SU-DHL-6 (cell line): ENCODE results near the gene NHLRC2.

ENCODE experiments used
- H2AFZ ChIP-seq: fragments of 200-600 bp; sonication (generic); 2 replicates; pipeline ENCODE4 v1.6.1; 2014; ENCODE audit warnings: low read depth, mild to moderate bottlenecking, moderate library complexity, mixed read lengths, antibody characterized with exemption, low read length; ENCODE audit not compliant: severe bottlenecking
- H3F3A ChIP-seq: fragments of 200-600 bp; shearing (Covaris generic); 2 replicates; pipeline ENCODE4 v1.6.0; 2016; ENCODE audit warnings: antibody characterized with exemption, mild to moderate bottlenecking; ENCODE audit not compliant: insufficient read depth
- H3K27ac ChIP-seq: fragments of 200-600 bp; sonication (generic); 2 replicates; pipeline ENCODE4 v1.5.1; 2016; ENCODE audit warnings: low read depth, mild to moderate bottlenecking, low read length, moderate library complexity, mixed read lengths
- H3K27me3 ChIP-seq: fragments of 200-600 bp; sonication (generic), shearing (Covaris generic); 2 replicates; pipeline ENCODE4 v1.6.0; 2014; ENCODE audit warnings: mild to moderate bottlenecking, low read length
- H3K36me3 ChIP-seq: fragments of 200-600 bp; sonication (generic); 2 replicates; pipeline ENCODE4 v1.6.1; 2014; ENCODE audit warnings: mild to moderate bottlenecking, low read length, mixed read lengths
- H3K4me2 ChIP-seq: fragments of 300-600, 200-600 bp; shearing (Covaris generic), sonication (generic); 2 replicates; pipeline ENCODE4 v1.6.0; 2014; ENCODE audit warnings: low read length, low read depth, mild to moderate bottlenecking; ENCODE audit not compliant: poor library complexity, severe bottlenecking
- H3K4me3 ChIP-seq: fragments of 200-600 bp; sonication (generic); 2 replicates; pipeline ENCODE4 v1.5.1; 2014; ENCODE audit warnings: antibody characterized with exemption, low read length, mild to moderate bottlenecking, mixed read lengths; ENCODE audit not compliant: insufficient read depth, poor library complexity, severe bottlenecking
- H3K79me2 ChIP-seq: fragments of 200-600 bp; sonication (generic); 2 replicates; pipeline ENCODE4 v1.6.1; 2014; ENCODE audit warnings: mild to moderate bottlenecking, low read length, moderate library complexity; ENCODE audit not compliant: insufficient read depth
- H3K9ac ChIP-seq: fragments of 200-600 bp; sonication (generic); 2 replicates; pipeline ENCODE4 v1.7.0; 2014; ENCODE audit warnings: mild to moderate bottlenecking, low read length
- H3K9me2 ChIP-seq: fragments of 200-600 bp; sonication (generic); replicated peaks from 2 replicates; pipeline ENCODE4 v1.6.1; 2014; ENCODE audit warnings: low read length; ENCODE audit not compliant: insufficient read depth
- H3K9me3 ChIP-seq: fragments of 200-600 bp; sonication (generic); 2 replicates; pipeline ENCODE4 v1.6.1; 2014; ENCODE audit warnings: low read length, mixed read lengths; ENCODE audit not compliant: insufficient read depth
- H4K20me1 ChIP-seq: fragments of 200-600 bp; sonication (generic); 2 replicates; pipeline ENCODE4 v1.6.1; 2014; ENCODE audit warnings: low read depth, mild to moderate bottlenecking, antibody characterized with exemption, low read length, moderate library complexity, mixed read lengths
- CTCF ChIP-seq: fragments of 200-600 bp; sonication (generic); IDR thresholded peaks from one replicate; pipeline ENCODE4 v1.5.1; 2017; ENCODE audit warnings: antibody characterized with exemption, mild to moderate bottlenecking, low read length, moderate library complexity; ENCODE audit not compliant: insufficient read depth, poor library complexity, severe bottlenecking
- EZH2phosphoT487 ChIP-seq: fragments of 200-600 bp; sonication (generic), shearing (Covaris generic); conservative IDR thresholded peaks from 2 replicates; pipeline ENCODE4 v1.6.1; 2018; ENCODE audit warnings: mild to moderate bottlenecking, antibody characterized with exemption, low read length, moderate library complexity, mixed read lengths

Gene NHLRC2

DNA sequence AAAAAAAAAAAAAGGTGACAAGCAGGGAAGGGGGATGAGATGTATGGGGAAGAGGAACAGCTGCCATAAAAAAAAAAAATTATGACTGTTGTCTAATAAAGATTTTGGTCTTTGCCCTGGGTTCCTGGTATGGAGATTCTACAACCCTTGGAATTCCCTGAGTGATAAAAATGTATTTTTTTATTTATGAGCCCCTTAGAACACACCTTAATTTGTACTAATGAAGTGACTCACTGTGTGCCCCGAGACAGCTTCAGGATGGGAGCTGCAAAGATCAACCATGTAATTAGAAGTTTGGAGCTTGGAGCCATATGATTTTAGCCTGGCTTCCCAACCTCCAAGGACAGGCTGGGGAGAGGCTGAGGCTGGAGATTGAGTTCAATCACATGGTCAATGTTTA, 69.7 kb downstream of the NHLRC2 start:
- H4K20me1 ChIP-seq: no peaks in the 10 kb centered on the region
- H3K4me3 ChIP-seq: no peak overlapping the region
- H3K9me2 ChIP-seq: no peaks in the 10 kb centered on the region
- H3K79me2 ChIP-seq: no peaks in the 10 kb centered on the region
- H3K36me3 ChIP-seq: no peaks in the 10 kb centered on the region
- TF ChIP-seq EZH2phosphoT487: no peak
- H3F3A ChIP-seq: no peaks in the 10 kb centered on the region
- H3K9me3 ChIP-seq: no peaks in the 10 kb centered on the region; the same call in 1 of the 2 replicates
- no peaks in the 10 kb centered on the region for H3K27me3 ChIP-seq
- H3K4me2 ChIP-seq: no peak overlapping the region
- H3K27ac ChIP-seq: no peak overlapping the region
- H2AFZ ChIP-seq: no peak overlapping the region
- no peak overlapping the region for H3K9ac ChIP-seq

GRCh38 chr10:113924664-113925063, 70.2 kb downstream of the NHLRC2 start:
- no peaks in the 10 kb centered on the region for H3F3A ChIP-seq
- H3K4me3 ChIP-seq: no peak overlapping the region
- H4K20me1 ChIP-seq: no peaks in the 10 kb centered on the region
- no peaks in the 10 kb centered on the region for H3K36me3 ChIP-seq
- TF ChIP-seq EZH2phosphoT487 (no peak), CTCF (no peak)
- H3K27me3 ChIP-seq: no peaks in the 10 kb centered on the region
- no peak overlapping the region for H3K9ac ChIP-seq
- no peak overlapping the region for H3K27ac ChIP-seq
- H3K4me2 ChIP-seq: no peak overlapping the region
- no peaks in the 10 kb centered on the region; the same call in 1 of the 2 replicates for H3K9me3 ChIP-seq
- no peaks in the 10 kb centered on the region for H3K9me2 ChIP-seq
- no peaks in the 10 kb centered on the region for H3K79me2 ChIP-seq
- H2AFZ ChIP-seq: no peak overlapping the region

DNA sequence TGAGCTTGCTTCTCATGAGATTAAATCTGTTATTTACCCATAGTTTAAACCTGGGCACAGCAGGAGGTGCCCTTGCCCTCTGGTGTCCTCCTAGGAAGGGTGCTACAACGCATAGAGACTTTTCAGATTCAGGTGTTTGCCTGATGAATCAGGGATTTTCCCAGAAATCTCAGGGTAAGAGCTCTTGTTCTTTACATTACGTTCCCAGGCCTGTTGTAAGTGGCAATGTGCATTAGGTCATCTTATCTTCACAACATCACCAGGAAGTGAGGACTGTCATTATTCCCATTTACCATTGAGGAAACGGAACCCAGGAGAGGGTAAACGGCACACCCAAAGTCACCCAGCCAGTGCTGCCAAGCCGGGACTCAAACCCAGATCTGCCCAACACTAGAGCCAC, 73.0 kb downstream of the NHLRC2 start:
- no peak overlapping the region for H3K27ac ChIP-seq
- no peaks in the 10 kb centered on the region for H3K9me2 ChIP-seq
- no peak overlapping the region for H2AFZ ChIP-seq
- H3K27me3 ChIP-seq: no peaks in the 10 kb centered on the region
- H3K4me3 ChIP-seq: no peak overlapping the region
- H3K36me3 ChIP-seq: no peaks in the 10 kb centered on the region
- H3K79me2 ChIP-seq: no peaks in the 10 kb centered on the region
- TF ChIP-seq EZH2phosphoT487 (no peak), CTCF (no peak)
- H3F3A ChIP-seq: no peaks in the 10 kb centered on the region
- H4K20me1 ChIP-seq: no peaks in the 10 kb centered on the region
- H3K9me3 ChIP-seq: no peaks in the 10 kb centered on the region; the same call in 1 of the 2 replicates
- no peak overlapping the region for H3K9ac ChIP-seq
- H3K4me2 ChIP-seq: no peak overlapping the region

DNA sequence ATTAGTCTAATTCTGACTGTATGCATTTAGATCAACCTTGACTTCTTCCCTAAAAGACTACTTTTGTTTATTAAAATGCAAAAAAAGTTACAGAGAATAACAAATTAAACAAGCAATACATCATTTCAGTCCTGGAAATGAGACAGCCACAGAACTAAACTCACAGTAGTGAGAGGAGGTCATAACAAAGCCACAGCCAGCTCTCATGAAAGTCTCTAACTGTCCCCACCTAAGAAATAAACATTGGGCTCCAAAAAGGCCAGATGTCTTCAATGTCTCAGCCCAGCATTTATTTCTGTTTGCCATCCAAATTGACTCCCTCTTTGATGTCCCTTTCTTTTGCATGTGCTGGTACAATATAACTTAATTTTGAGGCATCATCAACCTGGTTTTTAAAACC, 74.4 kb downstream of the NHLRC2 start:
- Histone ChIP-seq H3K4me3 (no peak overlapping the region), H2AFZ (no peak overlapping the region)

More for the DNA sequence above, 74.4 kb downstream of the NHLRC2 start:
- no peaks in the 10 kb centered on the region for H3K36me3 ChIP-seq
- no peaks in the 10 kb centered on the region for H3K9me2 ChIP-seq
- no peak overlapping the region for H3K9ac ChIP-seq
- H3K27me3 ChIP-seq: no peaks in the 10 kb centered on the region
- no peak overlapping the region for H3K27ac ChIP-seq
- H4K20me1 ChIP-seq: no peaks in the 10 kb centered on the region
- H3F3A ChIP-seq: no peaks in the 10 kb centered on the region
- no peak for TF ChIP-seq EZH2phosphoT487
- H3K4me2 ChIP-seq: no peak overlapping the region
- H3K79me2 ChIP-seq: no peaks in the 10 kb centered on the region
- no peaks in the 10 kb centered on the region; the same call in 1 of the 2 replicates for H3K9me3 ChIP-seq
